Measurements from ENCODE around the gene EXOC6B. TPM values are rescaled to one million over a fixed set of nuclear protein-coding genes. Genes with fewer than 3 reads are reported as not detected.

EXOC6B gene
- total and polyA plus RNA-seq, 2 of the 8 experiments (the other 6 are each of a cell fraction or from before 2014, with no cell fraction given) = 13.5 to 33.0 TPM

DNA sequence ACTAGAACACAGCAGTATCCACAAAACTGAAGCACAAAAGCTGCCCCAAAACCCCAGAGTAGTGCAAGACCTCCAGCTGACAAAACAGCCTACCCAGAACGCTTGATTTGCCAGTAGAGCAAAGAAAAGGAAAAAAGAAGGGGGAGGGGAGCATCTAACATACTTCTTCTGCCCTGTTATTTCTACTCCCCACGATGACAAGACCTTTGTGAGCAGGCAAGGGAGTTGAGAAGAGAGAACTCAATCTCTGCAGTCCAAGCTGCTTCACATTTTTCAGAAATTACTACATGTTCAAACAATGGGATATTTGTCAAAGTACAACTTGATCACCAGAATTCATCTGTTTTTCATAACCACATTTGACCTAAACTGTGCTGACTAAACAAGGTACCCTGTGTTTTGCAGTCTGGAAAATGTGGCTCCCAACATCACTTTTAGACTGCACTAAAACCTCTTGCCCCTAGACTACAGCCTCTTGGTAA, 286.7 kb downstream of the EXOC6B start (continued):
- TF ChIP-seq, protein P1, sequence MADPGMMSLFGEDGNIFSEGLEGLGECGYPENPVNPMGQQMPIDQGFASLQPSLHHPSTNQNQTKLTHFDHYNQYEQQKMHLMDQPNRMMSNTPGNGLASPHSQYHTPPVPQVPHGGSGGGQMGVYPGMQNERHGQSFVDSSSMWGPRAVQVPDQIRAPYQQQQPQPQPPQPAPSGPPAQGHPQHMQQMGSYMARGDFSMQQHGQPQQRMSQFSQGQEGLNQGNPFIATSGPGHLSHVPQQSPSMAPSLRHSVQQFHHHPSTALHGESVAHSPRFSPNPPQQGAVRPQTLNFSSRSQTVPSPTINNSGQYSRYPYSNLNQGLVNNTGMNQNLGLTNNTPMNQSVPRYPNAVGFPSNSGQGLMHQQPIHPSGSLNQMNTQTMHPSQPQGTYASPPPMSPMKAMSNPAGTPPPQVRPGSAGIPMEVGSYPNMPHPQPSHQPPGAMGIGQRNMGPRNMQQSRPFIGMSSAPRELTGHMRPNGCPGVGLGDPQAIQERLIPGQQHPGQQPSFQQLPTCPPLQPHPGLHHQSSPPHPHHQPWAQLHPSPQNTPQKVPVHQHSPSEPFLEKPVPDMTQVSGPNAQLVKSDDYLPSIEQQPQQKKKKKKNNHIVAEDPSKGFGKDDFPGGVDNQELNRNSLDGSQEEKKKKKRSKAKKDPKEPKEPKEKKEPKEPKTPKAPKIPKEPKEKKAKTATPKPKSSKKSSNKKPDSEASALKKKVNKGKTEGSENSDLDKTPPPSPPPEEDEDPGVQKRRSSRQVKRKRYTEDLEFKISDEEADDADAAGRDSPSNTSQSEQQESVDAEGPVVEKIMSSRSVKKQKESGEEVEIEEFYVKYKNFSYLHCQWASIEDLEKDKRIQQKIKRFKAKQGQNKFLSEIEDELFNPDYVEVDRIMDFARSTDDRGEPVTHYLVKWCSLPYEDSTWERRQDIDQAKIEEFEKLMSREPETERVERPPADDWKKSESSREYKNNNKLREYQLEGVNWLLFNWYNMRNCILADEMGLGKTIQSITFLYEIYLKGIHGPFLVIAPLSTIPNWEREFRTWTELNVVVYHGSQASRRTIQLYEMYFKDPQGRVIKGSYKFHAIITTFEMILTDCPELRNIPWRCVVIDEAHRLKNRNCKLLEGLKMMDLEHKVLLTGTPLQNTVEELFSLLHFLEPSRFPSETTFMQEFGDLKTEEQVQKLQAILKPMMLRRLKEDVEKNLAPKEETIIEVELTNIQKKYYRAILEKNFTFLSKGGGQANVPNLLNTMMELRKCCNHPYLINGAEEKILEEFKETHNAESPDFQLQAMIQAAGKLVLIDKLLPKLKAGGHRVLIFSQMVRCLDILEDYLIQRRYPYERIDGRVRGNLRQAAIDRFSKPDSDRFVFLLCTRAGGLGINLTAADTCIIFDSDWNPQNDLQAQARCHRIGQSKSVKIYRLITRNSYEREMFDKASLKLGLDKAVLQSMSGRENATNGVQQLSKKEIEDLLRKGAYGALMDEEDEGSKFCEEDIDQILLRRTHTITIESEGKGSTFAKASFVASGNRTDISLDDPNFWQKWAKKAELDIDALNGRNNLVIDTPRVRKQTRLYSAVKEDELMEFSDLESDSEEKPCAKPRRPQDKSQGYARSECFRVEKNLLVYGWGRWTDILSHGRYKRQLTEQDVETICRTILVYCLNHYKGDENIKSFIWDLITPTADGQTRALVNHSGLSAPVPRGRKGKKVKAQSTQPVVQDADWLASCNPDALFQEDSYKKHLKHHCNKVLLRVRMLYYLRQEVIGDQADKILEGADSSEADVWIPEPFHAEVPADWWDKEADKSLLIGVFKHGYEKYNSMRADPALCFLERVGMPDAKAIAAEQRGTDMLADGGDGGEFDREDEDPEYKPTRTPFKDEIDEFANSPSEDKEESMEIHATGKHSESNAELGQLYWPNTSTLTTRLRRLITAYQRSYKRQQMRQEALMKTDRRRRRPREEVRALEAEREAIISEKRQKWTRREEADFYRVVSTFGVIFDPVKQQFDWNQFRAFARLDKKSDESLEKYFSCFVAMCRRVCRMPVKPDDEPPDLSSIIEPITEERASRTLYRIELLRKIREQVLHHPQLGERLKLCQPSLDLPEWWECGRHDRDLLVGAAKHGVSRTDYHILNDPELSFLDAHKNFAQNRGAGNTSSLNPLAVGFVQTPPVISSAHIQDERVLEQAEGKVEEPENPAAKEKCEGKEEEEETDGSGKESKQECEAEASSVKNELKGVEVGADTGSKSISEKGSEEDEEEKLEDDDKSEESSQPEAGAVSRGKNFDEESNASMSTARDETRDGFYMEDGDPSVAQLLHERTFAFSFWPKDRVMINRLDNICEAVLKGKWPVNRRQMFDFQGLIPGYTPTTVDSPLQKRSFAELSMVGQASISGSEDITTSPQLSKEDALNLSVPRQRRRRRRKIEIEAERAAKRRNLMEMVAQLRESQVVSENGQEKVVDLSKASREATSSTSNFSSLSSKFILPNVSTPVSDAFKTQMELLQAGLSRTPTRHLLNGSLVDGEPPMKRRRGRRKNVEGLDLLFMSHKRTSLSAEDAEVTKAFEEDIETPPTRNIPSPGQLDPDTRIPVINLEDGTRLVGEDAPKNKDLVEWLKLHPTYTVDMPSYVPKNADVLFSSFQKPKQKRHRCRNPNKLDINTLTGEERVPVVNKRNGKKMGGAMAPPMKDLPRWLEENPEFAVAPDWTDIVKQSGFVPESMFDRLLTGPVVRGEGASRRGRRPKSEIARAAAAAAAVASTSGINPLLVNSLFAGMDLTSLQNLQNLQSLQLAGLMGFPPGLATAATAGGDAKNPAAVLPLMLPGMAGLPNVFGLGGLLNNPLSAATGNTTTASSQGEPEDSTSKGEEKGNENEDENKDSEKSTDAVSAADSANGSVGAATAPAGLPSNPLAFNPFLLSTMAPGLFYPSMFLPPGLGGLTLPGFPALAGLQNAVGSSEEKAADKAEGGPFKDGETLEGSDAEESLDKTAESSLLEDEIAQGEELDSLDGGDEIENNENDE (IDR thresholded peaks at IDR 0.05; ENCODE audit: insufficient replicate concordance, low read length) = no peak
- TF ChIP-seq EGR1 (IDR thresholded peaks at IDR 0.05; ENCODE audit: borderline replicate concordance, low read depth, low read length) (no peak), SIX5 (IDR thresholded peaks at IDR 0.05; ENCODE audit: low read depth, low read length) (no peak), CTBP2 (IDR thresholded peaks at IDR 0.05; ENCODE audit: borderline replicate concordance, insufficient read depth, insufficient read length, low read length) (no peak), KDM1A (IDR thresholded peaks at IDR 0.05; ENCODE audit: borderline replicate concordance, low read length) (no peak)
- TF ChIP-seq, protein P2, sequence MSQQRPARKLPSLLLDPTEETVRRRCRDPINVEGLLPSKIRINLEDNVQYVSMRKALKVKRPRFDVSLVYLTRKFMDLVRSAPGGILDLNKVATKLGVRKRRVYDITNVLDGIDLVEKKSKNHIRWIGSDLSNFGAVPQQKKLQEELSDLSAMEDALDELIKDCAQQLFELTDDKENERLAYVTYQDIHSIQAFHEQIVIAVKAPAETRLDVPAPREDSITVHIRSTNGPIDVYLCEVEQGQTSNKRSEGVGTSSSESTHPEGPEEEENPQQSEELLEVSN (IDR thresholded peaks at IDR 0.05) = no peak
- TF ChIP-seq, protein P3, sequence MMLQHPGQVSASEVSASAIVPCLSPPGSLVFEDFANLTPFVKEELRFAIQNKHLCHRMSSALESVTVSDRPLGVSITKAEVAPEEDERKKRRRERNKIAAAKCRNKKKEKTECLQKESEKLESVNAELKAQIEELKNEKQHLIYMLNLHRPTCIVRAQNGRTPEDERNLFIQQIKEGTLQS (IDR thresholded peaks at IDR 0.05; ENCODE audit: insufficient read depth, low read depth, low read length) = no peak
